Measurements from ENCODE around the gene TNKS1BP1.

DNA sequence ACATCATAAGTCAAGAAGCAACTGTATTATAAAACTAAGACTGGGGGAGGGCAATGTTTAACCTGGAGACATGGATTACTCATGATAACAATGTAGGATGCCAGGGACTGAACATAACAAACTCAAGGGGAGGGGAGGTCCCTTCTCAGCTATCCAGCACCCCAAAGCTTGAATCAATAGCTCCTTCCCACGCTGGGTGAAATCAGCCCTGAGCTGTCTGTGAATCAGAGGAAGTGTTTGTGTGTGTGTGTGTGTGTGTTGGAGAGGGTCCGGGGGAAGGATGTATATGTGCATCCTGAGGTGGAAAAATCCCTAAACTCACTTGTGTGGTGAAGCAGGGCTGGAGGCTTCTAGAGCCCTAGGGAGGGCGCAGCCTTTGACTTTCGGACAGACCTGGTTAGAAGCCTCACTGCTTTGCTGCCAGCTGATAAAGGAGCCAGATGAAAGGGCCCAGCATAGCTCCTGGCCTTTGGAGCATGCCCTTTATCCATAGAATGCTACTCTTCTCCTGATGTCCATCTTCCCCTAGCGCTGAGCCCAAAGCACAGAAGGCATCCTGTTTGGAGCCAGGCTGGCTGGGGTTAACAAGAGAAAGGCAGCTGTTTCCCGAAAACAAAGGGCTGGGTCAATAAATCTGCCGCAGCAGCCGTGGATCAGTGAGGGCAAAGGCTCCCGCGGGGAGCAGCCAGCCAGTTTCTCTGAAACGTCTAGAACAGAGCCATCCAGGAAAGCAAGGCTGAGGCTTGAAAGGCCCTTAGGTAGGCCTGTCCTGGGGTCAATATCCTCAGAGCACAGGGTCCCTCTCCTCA lies 35.8 kb downstream of the TNKS1BP1 start:
- TF ChIP-seq CTCF (IDR thresholded peaks at IDR 0.05; ENCODE audit: poor library complexity) (no peak), EZH2phosphoT487 (IDR thresholded peaks at IDR 0.05; ENCODE audit: low read depth, severe bottlenecking, unreplicated experiment) (no peak), EZH2 (IDR thresholded peaks at IDR 0.05; ENCODE audit: borderline replicate concordance) (no peak)
